DOHH2 (cell line): Measurements from ENCODE around the gene AHSG.
"Not testable (repeated sequence)": the region's sequence is repeated elsewhere in the genome, so short reads cannot be mapped to it uniquely, and the experiment has no call there.

ENCODE experiments used
- H3F3A ChIP-seq: fragments of 200-600 bp; sonication (generic), shearing (Covaris generic); 2 replicates; pipeline ENCODE4 v1.6.0; 2016; ENCODE audit warnings: antibody characterized with exemption, mild to moderate bottlenecking; ENCODE audit not compliant: control insufficient read depth, insufficient read depth
- H3K27ac ChIP-seq: fragments of 200-600 bp; sonication (generic); 2 replicates; pipeline ENCODE4 v1.5.1; 2014; ENCODE audit warnings: low read depth, mild to moderate bottlenecking, low read length, moderate library complexity
- H3K27me3 ChIP-seq: fragments of 200-600 bp; sonication (generic); 2 replicates; pipeline ENCODE4 v1.6.1; 2014; ENCODE audit warnings: mild to moderate bottlenecking, low read length, mixed read lengths; ENCODE audit not compliant: control insufficient read depth
- H3K36me3 ChIP-seq: fragments of 200-600 bp; sonication (generic); 2 replicates; pipeline ENCODE4 v1.6.1; 2014; ENCODE audit warnings: mild to moderate bottlenecking, low read length, moderate library complexity, mixed read lengths; ENCODE audit not compliant: control insufficient read depth
- H3K4me1 ChIP-seq: fragments of 200-600 bp; sonication (generic); 2 replicates; pipeline ENCODE4 v1.6.1; 2014; ENCODE audit warnings: mild to moderate bottlenecking, low read length, mixed read lengths; ENCODE audit not compliant: control insufficient read depth
- H3K4me2 ChIP-seq: fragments of 200-600 bp; sonication (generic); 2 replicates; pipeline ENCODE4 v1.6.0; 2014; ENCODE audit warnings: mild to moderate bottlenecking, low read length, moderate library complexity
- H3K4me3 ChIP-seq: fragments of 200-600 bp; sonication (generic); 2 replicates; pipeline ENCODE4 v1.5.1; 2014; ENCODE audit warnings: mild to moderate bottlenecking, low read length, mixed read lengths
- H3K79me2 ChIP-seq: fragments of 200-600 bp; sonication (generic); 2 replicates; pipeline ENCODE4 v1.6.1; 2014; ENCODE audit warnings: mild to moderate bottlenecking, low read length, mixed read lengths; ENCODE audit not compliant: control insufficient read depth
- H3K9me2 ChIP-seq: fragments of 200-600 bp; sonication (generic); replicated peaks from 2 replicates; pipeline ENCODE4 v1.6.1; 2014; ENCODE audit warnings: mild to moderate bottlenecking, low read length, mixed read lengths; ENCODE audit not compliant: control insufficient read depth
- H3K9me3 ChIP-seq: fragments of 200-600 bp; sonication (generic); 2 replicates; pipeline ENCODE4 v1.6.1; 2014; ENCODE audit warnings: antibody characterized with exemption, low read length, mixed read lengths; ENCODE audit not compliant: control insufficient read depth, insufficient read depth
- H4K20me1 ChIP-seq: fragments of 200-600 bp; sonication (generic); 2 replicates; pipeline ENCODE4 v1.6.0; 2014; ENCODE audit warnings: low read depth, mild to moderate bottlenecking, antibody characterized with exemption, low read length, moderate library complexity; ENCODE audit not compliant: control insufficient read depth, insufficient read depth
- EZH2phosphoT487 ChIP-seq: fragments of 200-600 bp; sonication (generic); IDR thresholded peaks from 2 replicates; pipeline ENCODE4 v1.6.1; 2017; ENCODE audit warnings: borderline replicate concordance, mild to moderate bottlenecking, antibody characterized with exemption, low read length, moderate library complexity, mixed read lengths
- TF ChIP-seq, protein P1 (sequence below): fragments of 200-600 bp; sonication (generic); IDR thresholded peaks from one replicate; pipeline ENCODE4 v1.5.1; 2014; ENCODE audit warnings: antibody characterized with exemption, mild to moderate bottlenecking, low read depth, low read length; ENCODE audit not compliant: poor library complexity, severe bottlenecking

The AHSG gene

DNA sequence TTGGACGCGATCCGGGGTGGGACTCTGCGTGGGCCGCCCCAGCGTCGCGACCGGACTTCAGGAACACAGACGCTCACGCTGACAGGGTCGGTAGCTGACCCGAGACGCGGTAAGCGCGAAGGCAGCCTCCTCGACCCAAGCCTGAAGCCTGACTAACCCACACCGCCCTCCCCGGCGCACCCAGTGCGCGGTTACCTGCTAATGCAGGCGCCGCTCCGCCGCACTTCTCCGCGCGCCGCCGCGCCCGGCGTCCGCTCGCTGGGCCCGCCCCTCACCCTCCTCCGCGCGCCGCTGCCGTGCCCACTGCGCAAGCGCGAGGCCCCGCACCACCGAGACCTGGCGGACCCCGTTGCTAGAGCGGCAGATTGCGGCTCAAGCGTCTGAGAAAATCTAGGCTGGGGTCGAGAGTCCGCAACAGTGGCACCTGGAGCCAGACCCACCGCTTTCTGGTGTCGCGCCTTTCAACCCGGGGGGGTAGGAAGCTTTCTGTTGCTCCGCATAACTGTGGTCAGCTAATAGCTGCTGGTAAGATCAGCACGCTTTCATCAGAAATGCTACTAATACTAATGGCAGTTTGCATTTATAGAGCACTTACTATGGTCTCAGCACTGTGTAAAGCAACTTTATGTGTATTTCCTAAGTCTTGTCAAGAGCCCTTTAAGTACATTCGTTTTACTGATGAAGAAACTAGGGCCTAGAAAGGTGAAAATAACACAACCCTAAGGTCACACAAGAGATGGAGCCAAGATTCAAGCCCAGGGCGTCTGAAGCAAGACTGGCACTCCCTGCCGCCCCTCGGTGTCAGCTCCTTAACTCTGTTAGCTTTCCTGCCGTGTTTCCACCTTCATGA lies 45.6 kb upstream of the AHSG start, which contains the start of gene TBCCD1:
TSS of gene TBCCD1 (minus strand) at position 268 of the 850 bp plus-strand sequence. CDS start 3,010 bp downstream, outside the sequence.
- Histone ChIP-seq H4K20me1 (no peaks in the 10 kb centered on the region), H3K27ac (peak within 1 kb of the TSS; percentile 66), H3K4me1 (peaks cover 41% of the 10 kb centered on the region), H3K79me2 (peaks cover 81% of the 10 kb centered on the region), H3K4me3 (peak within 1 kb of the TSS; percentile 89), H3K9me3 (no peaks in the 10 kb centered on the region), H3F3A (no peaks in the 10 kb centered on the region; the same call in 1 of the 2 replicates), H3K36me3 (peaks cover 42% of the 10 kb centered on the region), H3K27me3 (no peaks in the 10 kb centered on the region), H3K9me2 (no peaks in the 10 kb centered on the region), H3K4me2 (peak within 1 kb of the TSS; percentile 90)
- TF ChIP-seq, protein P1, sequence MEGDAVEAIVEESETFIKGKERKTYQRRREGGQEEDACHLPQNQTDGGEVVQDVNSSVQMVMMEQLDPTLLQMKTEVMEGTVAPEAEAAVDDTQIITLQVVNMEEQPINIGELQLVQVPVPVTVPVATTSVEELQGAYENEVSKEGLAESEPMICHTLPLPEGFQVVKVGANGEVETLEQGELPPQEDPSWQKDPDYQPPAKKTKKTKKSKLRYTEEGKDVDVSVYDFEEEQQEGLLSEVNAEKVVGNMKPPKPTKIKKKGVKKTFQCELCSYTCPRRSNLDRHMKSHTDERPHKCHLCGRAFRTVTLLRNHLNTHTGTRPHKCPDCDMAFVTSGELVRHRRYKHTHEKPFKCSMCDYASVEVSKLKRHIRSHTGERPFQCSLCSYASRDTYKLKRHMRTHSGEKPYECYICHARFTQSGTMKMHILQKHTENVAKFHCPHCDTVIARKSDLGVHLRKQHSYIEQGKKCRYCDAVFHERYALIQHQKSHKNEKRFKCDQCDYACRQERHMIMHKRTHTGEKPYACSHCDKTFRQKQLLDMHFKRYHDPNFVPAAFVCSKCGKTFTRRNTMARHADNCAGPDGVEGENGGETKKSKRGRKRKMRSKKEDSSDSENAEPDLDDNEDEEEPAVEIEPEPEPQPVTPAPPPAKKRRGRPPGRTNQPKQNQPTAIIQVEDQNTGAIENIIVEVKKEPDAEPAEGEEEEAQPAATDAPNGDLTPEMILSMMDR = peak; percentile 8
- no peak for TF ChIP-seq EZH2phosphoT487

DNA sequence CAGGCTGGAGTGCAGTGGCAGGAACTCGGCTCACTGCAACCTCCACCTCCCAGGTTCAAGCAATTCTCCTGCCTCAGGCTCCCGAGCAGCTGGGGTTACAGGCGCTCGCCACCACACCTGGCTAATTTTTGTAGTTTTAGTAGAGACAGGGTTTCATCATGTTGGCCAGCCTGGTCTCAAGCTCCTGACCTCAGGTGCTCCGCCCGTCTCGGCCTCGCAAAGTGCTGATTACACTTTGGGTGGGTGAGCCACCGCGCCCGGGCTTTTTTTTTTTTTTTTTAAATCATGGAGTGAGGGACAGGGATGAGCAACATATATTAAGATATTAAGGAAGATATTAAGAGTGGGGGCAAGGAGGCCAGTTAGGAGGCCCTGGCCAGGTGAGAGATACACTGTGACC lies 43.5 kb upstream of the AHSG start:
- not testable (repeated sequence) for H3F3A ChIP-seq, H3K9me2 ChIP-seq, H3K9me3 ChIP-seq, H4K20me1 ChIP-seq, H3K27ac ChIP-seq, H3K27me3 ChIP-seq
- Histone ChIP-seq H3K4me1 (peaks cover 45% of the 10 kb centered on the region), H3K4me3 (peak overlapping the region; percentile 99), H3K36me3 (peaks cover 46% of the 10 kb centered on the region), H3K4me2 (peak overlapping the region; percentile 89), H3K79me2 (peaks cover 89% of the 10 kb centered on the region)

DNA sequence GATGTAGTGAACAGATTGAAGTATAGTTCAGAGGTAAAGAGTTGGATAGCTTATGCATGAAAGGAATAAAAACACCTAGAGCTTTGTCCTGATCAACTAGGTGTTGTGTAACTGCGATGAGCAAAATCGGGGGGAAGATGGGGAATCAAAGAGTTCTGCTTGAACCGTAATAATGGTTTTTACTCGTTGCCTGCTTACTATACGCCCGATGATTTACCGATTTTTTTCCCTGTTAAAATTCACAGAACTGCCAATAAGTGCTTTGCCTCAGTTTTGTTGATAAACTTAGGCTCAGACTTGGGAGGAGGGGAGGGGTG lies 43.1 kb upstream of the AHSG start:
- Histone ChIP-seq H3K9me2 (no peaks in the 10 kb centered on the region), H4K20me1 (no peaks in the 10 kb centered on the region), H3K4me3 (peak overlapping the region; percentile 99), H3F3A (no peaks in the 10 kb centered on the region; the same call in 1 of the 2 replicates), H3K4me1 (peaks cover 42% of the 10 kb centered on the region), H3K27ac (peak overlapping the region; percentile 56), H3K36me3 (peaks cover 46% of the 10 kb centered on the region), H3K9me3 (no peaks in the 10 kb centered on the region), H3K79me2 (peaks cover 89% of the 10 kb centered on the region), H3K4me2 (peak overlapping the region; percentile 89), H3K27me3 (no peaks in the 10 kb centered on the region)
- TF ChIP-seq, protein P1 = no peak
- TF ChIP-seq EZH2phosphoT487 = no peak
